Prostate gland (tissue), 2 donors: ENCODE data around the gene MYLK4. TPM values are rescaled to one million over a fixed set of nuclear protein-coding genes. Genes with fewer than 3 reads are reported as not detected.

ENCODE experiments used
- DNase-seq: peaks from one replicate; pipeline ENCODE4 v3.0.0-alpha.2; 2019; ENCODE audit warnings: low spot score
- H3K27ac ChIP-seq, 2 donors: fragments of 200-600 bp; sonication (generic); 2 replicates each; pipeline ENCODE4 v1.5.1; 2017 to 2019
- H3K27me3 ChIP-seq: fragments of 200-600 bp; sonication (generic); replicated peaks from 2 replicates; pipeline ENCODE4 v1.5.1; 2019; ENCODE audit not compliant: insufficient read depth
- H3K36me3 ChIP-seq, 2 donors: fragments of 200-600 bp; sonication (generic); 1 replicate in 1 of 2; 2 replicates in 1 of 2; pipeline versions ENCODE4 v1.5.1 to v1.8.1; 2017 to 2019
- H3K4me1 ChIP-seq: fragments of 200-600 bp; sonication (generic); replicated peaks from 2 replicates; pipeline ENCODE4 v1.5.1; 2019
- H3K4me3 ChIP-seq, 2 donors: fragments of 200-600 bp; sonication (generic); 2 replicates each; pipeline ENCODE4 v1.5.1; 2017 to 2019
- H3K9me3 ChIP-seq: fragments of 200-600 bp; sonication (generic); 2 replicates; pipeline ENCODE4 v1.5.1; 2017
- CTCF ChIP-seq, 4 experiments: fragments of 200-600 bp in 2 of 4; fragments of 450-650 bp in 2 of 4; sonication (generic) in 2 of 4; IDR thresholded peaks; 1 replicate in 3 of 4; 2 replicates in 1 of 4; pipeline ENCODE4 v1.5.1; 2016 to 2019; ENCODE audit warnings: antibody characterized with exemption in 4 of 4, mild to moderate bottlenecking in 2 of 4, moderate library complexity in 2 of 4
- POLR2A ChIP-seq: fragments of 450-650 bp; IDR thresholded peaks from one replicate; pipeline ENCODE4 v1.6.1; 2016; ENCODE audit warnings: antibody characterized with exemption, mild to moderate bottlenecking
- POLR2AphosphoS5 ChIP-seq: sonication (generic); formaldehyde crosslinking; IDR thresholded peaks from one replicate; pipeline ENCODE4 v1.6.1; 2017; ENCODE audit warnings: antibody characterized with exemption
- WGBS: methylation state at CpG from one replicate; pipeline ENCODE4 v1.1.5; 2018; 5-methylcytosine and 5-hydroxymethylcytosine counted together
- intact Hi-C: fragments of 100-400 bp; cut with DNase I; formaldehyde crosslinking; loops from one replicate; pipeline ENCODE4 v1.14.2; 2022
- total RNA-seq, 2 donors: library from RNA; depleted of rRNA; stranded (reverse); fragments of >200 nt; gene quantifications; one replicate each; pipeline ENCODE4 v1.1.0, GENCODE V29; 2016

The MYLK4 gene
- total RNA-seq, 2 donors from 2014 or later: 0.46 to 0.97 TPM

GRCh38 chr6:2622671-2623070, 128.1 kb downstream of the MYLK4 start:
- H3K27me3 ChIP-seq: no peaks in the 10 kb centered on the region
- no peak for DNase-seq
- no peak overlapping the region for H3K27ac ChIP-seq
- H3K36me3 ChIP-seq: no peaks in the 10 kb centered on the region
- intact Hi-C loops: no loop called here
- TF ChIP-seq CTCF (IDR thresholded peaks at IDR 0.05) (no peak), POLR2A (no peak), POLR2AphosphoS5 (no peak)
- H3K4me3 ChIP-seq: no peak overlapping the region
- no peaks in the 10 kb centered on the region for H3K9me3 ChIP-seq
- H3K4me1 ChIP-seq: no peaks in the 10 kb centered on the region
- 81% methylated on average over 11 of the region's 11 CpGs for WGBS

- intact Hi-C loops: no loop called here
- Histone ChIP-seq H3K4me1 (no peaks in the 10 kb centered on the region), H3K27me3 (no peaks in the 10 kb centered on the region), H3K4me3 (no peak overlapping the region), H3K27ac (no peak overlapping the region), H3K36me3 (no peaks in the 10 kb centered on the region), H3K9me3 (no peaks in the 10 kb centered on the region)
- DNase-seq: no peak
- TF ChIP-seq CTCF (IDR thresholded peaks at IDR 0.05): no peak
- TF ChIP-seq POLR2AphosphoS5: no peak
- TF ChIP-seq POLR2A: no peak
- 78% methylated on average over 9 of the region's 9 CpGs for WGBS
Measured at GRCh38 chr6:2619651-2620050, 131.1 kb downstream of the MYLK4 start.

GRCh38 chr6:2617729-2618128, 133.0 kb downstream of the MYLK4 start:
- no peaks in the 10 kb centered on the region for H3K9me3 ChIP-seq
- no peaks in the 10 kb centered on the region for H3K36me3 ChIP-seq
- WGBS: 91% methylated on average over 4 of the region's 4 CpGs

GRCh38 chr6:2616811-2617210, 133.9 kb downstream of the MYLK4 start:
- H3K4me3 ChIP-seq: no peak overlapping the region
- no peak for TF ChIP-seq POLR2A
- no peak for TF ChIP-seq CTCF (IDR thresholded peaks at IDR 0.05)
- no peak for TF ChIP-seq POLR2AphosphoS5
- H3K9me3 ChIP-seq: no peaks in the 10 kb centered on the region
- no peak for DNase-seq
- H3K4me1 ChIP-seq: no peaks in the 10 kb centered on the region
- H3K27me3 ChIP-seq: no peaks in the 10 kb centered on the region
- 64% methylated on average over 7 of the region's 7 CpGs for WGBS
- no peak overlapping the region for H3K27ac ChIP-seq
- no peaks in the 10 kb centered on the region for H3K36me3 ChIP-seq
- intact Hi-C loops: no loop called here

More at GRCh38 chr6:2617729-2618128, 133.0 kb downstream of the MYLK4 start:
- H3K27me3 ChIP-seq: no peaks in the 10 kb centered on the region
- DNase-seq: no peak
- intact Hi-C loops: no loop called here
- H3K27ac ChIP-seq: no peak overlapping the region
- TF ChIP-seq CTCF (IDR thresholded peaks at IDR 0.05): no peak
- no peak for TF ChIP-seq POLR2AphosphoS5
- no peak for TF ChIP-seq POLR2A
- H3K4me1 ChIP-seq: no peaks in the 10 kb centered on the region
- no peak overlapping the region for H3K4me3 ChIP-seq

GRCh38 chr6:2615251-2615650, 135.5 kb downstream of the MYLK4 start:
- Histone ChIP-seq H3K4me1 (no peaks in the 10 kb centered on the region), H3K27me3 (no peaks in the 10 kb centered on the region), H3K36me3 (no peaks in the 10 kb centered on the region), H3K9me3 (no peaks in the 10 kb centered on the region), H3K4me3 (no peak overlapping the region), H3K27ac (no peak overlapping the region)
- intact Hi-C loops: no loop called here
- 72% methylated on average over 3 of the region's 3 CpGs for WGBS
- TF ChIP-seq POLR2AphosphoS5 (no peak), POLR2A (no peak), CTCF (IDR thresholded peaks at IDR 0.05) (no peak)
- no peak for DNase-seq
